HEK293T (cell line): ENCODE data around the gene DNAJC1.

Source experiments
- CTCF ChIA-PET: fragments of 350-600 bp; formaldehyde crosslinking; extraction: SDS; loops from one replicate; lab custom pipeline; 2021; ENCODE audit warnings: antibody characterized with exemption, inconsistent platforms; lab: Yijun Ruan, JAX
- POLR2A ChIA-PET: fragments of 350-600 bp; formaldehyde crosslinking; extraction: SDS; loops from one replicate; lab custom pipeline; 2020; ENCODE audit warnings: antibody characterized with exemption, inconsistent platforms; lab: Yijun Ruan, JAX
- DNase-seq: peaks from one replicate; pipeline ENCODE4 v3.0.0; 2012; ENCODE audit warnings: mixed read lengths; ENCODE audit errors: extremely low spot score
- ARNT ChIP-seq: fragments of 450-650 bp; IDR thresholded peaks from 2 replicates; pipeline ENCODE4 v1.6.1; 2017; ENCODE audit warnings: mild to moderate bottlenecking
- BHLHE40 ChIP-seq: fragments of 450-650 bp; IDR thresholded peaks from 2 replicates; pipeline ENCODE4 v1.6.1; 2016; ENCODE audit warnings: mild to moderate bottlenecking, moderate library complexity, borderline replicate concordance
- CTBP1 ChIP-seq: fragments of 450-650 bp; IDR thresholded peaks from 2 replicates; pipeline ENCODE4 v1.6.1; 2016; ENCODE audit warnings: borderline replicate concordance
- ELF4 ChIP-seq: fragments of 450-650 bp; IDR thresholded peaks from 2 replicates; pipeline ENCODE4 v1.6.1; 2017; ENCODE audit warnings: antibody characterized with exemption
- FOXA1 ChIP-seq: fragments of 450-650 bp; IDR thresholded peaks from 2 replicates; pipeline ENCODE4 v1.6.1; 2016; ENCODE audit warnings: mild to moderate bottlenecking
- FOXK2 ChIP-seq: fragments of 450-650 bp; IDR thresholded peaks from 2 replicates; pipeline ENCODE4 v1.6.1; 2016; ENCODE audit warnings: mild to moderate bottlenecking
- FOXM1 ChIP-seq: fragments of 450-650 bp; IDR thresholded peaks from 2 replicates; pipeline ENCODE4 v1.6.1; 2017; ENCODE audit warnings: mild to moderate bottlenecking, borderline replicate concordance
- HDGF ChIP-seq: fragments of 450-650 bp; IDR thresholded peaks from 2 replicates; pipeline ENCODE4 v1.6.1; 2017; ENCODE audit warnings: antibody characterized with exemption, borderline replicate concordance
- L3MBTL2 ChIP-seq: fragments of 450-650 bp; conservative IDR thresholded peaks from 2 replicates; pipeline ENCODE4 v1.6.1; 2016; ENCODE audit warnings: mild to moderate bottlenecking
- LEF1 ChIP-seq: fragments of 450-650 bp; IDR thresholded peaks from 2 replicates; pipeline ENCODE4 v1.6.1; 2017; ENCODE audit warnings: mild to moderate bottlenecking, borderline replicate concordance
- NFRKB ChIP-seq: fragments of 450-650 bp; IDR thresholded peaks from 2 replicates; pipeline ENCODE4 v1.6.1; 2016; ENCODE audit warnings: mild to moderate bottlenecking, moderate library complexity
- SP1 ChIP-seq: fragments of 450-650 bp; IDR thresholded peaks from 2 replicates; pipeline ENCODE4 v1.6.1; 2017
- SUZ12 ChIP-seq: fragments of 450-650 bp; IDR thresholded peaks from 2 replicates; pipeline ENCODE4 v1.6.1; 2016; ENCODE audit warnings: mild to moderate bottlenecking
- TARDBP ChIP-seq: fragments of 450-650 bp; IDR thresholded peaks from 2 replicates; pipeline ENCODE4 v1.6.1; 2016
- ZNF384 ChIP-seq: fragments of 450-650 bp; IDR thresholded peaks from 2 replicates; pipeline ENCODE4 v1.6.1; 2016
- TF ChIP-seq, protein P1 (sequence below): fragments of 450-650 bp; IDR thresholded peaks from 2 replicates; pipeline ENCODE4 v1.6.1; 2016

Gene DNAJC1

DNA sequence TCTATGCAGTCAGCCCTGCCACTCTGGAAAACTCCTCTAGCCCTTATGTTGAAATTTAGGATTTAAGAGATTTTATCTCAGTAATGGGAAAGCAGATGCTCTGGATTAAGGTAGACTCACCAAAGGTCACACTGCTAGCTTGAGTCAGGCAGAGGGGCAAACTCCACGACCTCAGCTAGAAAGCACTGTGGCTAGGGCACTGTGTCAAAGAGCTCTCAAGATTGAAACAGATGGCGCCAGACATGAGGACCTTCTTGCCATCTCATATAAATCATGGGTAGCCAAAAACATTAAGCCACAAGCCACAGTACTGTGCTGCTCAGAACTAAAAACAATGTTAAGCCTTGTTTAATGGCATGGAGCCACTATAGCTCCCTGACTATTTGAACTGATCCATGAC lies 188.7 kb downstream of the DNAJC1 start:
- POLR2A ChIA-PET: no interaction called here
- DNase-seq: no peak
- no peak for TF ChIP-seq FOXA1
- TF ChIP-seq BHLHE40: no peak
- TF ChIP-seq SP1: no peak
- TF ChIP-seq ELF4: no peak
- no peak for TF ChIP-seq LEF1
- no peak for TF ChIP-seq L3MBTL2
- no peak for TF ChIP-seq TARDBP
- no peak for TF ChIP-seq ARNT
- no peak for TF ChIP-seq HDGF
- TF ChIP-seq, protein P1, sequence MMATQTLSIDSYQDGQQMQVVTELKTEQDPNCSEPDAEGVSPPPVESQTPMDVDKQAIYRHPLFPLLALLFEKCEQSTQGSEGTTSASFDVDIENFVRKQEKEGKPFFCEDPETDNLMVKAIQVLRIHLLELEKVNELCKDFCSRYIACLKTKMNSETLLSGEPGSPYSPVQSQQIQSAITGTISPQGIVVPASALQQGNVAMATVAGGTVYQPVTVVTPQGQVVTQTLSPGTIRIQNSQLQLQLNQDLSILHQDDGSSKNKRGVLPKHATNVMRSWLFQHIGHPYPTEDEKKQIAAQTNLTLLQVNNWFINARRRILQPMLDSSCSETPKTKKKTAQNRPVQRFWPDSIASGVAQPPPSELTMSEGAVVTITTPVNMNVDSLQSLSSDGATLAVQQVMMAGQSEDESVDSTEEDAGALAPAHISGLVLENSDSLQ: no peak
- no peak for TF ChIP-seq FOXK2
- no peak for TF ChIP-seq NFRKB
- no peak for TF ChIP-seq ZNF384
- no peak for TF ChIP-seq CTBP1
- TF ChIP-seq FOXM1: no peak
- CTCF ChIA-PET: no interaction called here

DNA sequence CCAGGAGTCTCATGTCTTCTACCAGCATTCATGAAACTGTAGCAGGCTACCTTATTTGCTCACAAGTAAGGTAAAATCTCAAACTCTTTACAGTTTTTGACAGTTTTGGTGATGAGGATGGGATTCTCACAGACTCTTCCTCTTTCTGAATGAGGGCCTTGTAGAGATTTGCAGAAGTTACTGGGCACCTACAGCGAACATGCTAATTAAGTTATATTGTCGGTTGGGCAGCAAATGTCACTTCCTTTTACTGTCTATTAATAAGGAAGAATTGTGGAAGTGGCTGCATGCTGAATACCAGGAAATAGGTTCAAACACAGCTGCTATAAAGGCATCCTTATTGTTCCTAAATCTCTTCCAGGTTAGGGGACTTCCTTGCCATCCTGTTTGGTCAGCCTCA lies 189.6 kb downstream of the DNAJC1 start:
- TF ChIP-seq ZNF384 (no peak), FOXA1 (no peak), BHLHE40 (no peak)
- TF ChIP-seq, protein P1: no peak
- no peak for DNase-seq
- CTCF ChIA-PET: no interaction called here
- POLR2A ChIA-PET: no interaction called here

DNA sequence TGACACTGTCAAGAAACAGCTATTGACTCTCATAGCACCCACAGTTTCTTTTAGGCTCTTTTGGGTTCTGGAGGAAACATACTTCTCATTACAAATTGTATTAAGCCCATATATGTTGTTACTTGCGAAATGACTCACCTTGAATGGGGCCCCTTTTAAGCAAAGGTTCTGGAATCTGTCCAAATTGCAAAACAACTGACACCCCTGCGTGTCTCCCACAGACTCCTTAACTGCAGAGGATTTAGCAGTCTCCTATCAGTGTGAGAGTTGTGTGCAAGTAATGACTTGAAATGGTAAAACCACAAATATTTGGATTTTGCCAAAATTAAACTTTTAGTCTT lies 192.3 kb downstream of the DNAJC1 start:
- no peak for DNase-seq
- TF ChIP-seq FOXK2: no peak
- no peak for TF ChIP-seq FOXM1
- TF ChIP-seq ZNF384: no peak
- no peak for TF ChIP-seq LEF1
- no peak for TF ChIP-seq FOXA1
- no peak for TF ChIP-seq SP1
- ChIA-PET CTCF (no interaction called here), POLR2A (no interaction called here)

DNA sequence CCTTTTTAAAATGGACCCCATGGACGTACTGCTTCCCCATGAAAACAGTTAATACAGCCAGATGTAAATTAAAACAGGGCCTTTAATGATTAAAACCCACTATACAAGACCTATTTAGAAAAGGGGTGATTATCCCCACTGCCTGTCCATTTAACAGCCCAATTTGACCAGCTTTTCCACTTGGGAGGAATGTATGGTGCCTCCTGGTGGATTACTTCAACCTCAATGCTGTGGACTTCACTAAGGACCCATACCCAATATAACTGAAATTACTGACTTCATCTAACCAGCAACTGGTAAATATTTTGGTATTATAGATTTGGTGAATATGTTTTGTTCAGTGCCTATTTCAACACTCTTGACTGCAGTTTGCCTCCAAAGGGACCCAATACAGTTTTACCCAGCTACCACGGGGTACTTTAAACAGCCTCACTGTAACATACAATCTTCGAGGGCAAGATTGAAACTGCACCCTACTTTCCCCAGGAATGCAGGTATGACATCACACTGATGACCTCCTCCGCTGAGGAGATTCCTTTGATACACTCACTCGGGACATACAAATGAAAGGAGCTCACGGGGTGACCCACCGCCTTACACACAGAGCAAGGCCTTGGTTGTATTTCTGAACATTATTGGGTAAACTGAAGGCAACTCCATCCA lies 192.8 kb downstream of the DNAJC1 start:
- DNase-seq: no peak
- ChIA-PET POLR2A (no interaction called here), CTCF (no interaction called here)
- no peak for TF ChIP-seq HDGF
- TF ChIP-seq, protein P1: no peak

DNA sequence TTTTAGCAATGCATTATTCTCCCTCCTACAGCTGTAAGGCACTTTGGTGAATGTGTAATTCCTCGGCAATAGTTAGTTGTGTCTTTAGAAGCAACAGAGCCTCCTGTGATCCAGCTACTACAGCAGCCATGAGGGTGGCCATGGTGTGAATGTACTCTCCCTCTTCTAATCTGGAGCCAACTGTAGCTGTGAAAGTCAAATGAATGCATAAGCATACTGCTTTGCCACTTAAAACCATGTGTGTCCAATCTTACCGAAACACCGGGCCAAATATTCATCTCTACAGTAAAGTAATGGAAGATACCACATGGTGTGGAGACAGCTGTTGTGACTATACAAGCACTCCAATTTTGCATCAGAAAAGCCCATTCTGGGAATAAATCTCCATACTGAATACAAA lies 195.0 kb downstream of the DNAJC1 start:
- TF ChIP-seq HDGF: no peak
- TF ChIP-seq FOXK2: no peak
- no peak for TF ChIP-seq BHLHE40
- TF ChIP-seq ZNF384: no peak
- no peak for TF ChIP-seq CTBP1
- TF ChIP-seq SUZ12: no peak
- TF ChIP-seq ARNT: no peak
- no peak for TF ChIP-seq SP1
- TF ChIP-seq FOXA1: no peak
- TF ChIP-seq, protein P1: no peak
- no peak for TF ChIP-seq ELF4
- TF ChIP-seq NFRKB: no peak
- ChIA-PET POLR2A (no interaction called here), CTCF (no interaction called here)
- no peak for DNase-seq

DNA sequence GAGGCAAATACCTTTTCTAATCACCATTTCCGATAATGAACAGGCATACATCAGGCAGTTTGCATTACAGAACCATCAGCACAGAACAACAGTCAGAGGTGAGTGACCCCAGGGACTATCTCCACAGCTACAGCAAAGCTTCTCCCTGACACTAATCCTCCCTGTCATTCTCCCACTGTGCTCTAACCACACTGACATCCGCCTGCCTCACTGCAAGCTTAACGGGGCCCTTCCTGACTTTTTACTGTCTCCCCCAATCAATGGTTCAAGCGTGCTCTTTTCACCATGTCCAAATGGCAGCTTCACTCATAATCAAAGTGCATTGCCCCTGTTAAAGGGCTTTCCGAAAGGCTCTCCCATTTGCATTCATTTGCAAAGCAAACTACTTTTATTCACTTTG lies 196.3 kb downstream of the DNAJC1 start:
- peak; percentile 6 for DNase-seq
- CTCF ChIA-PET: no interaction called here

More for the DNA sequence above, 196.3 kb downstream of the DNAJC1 start:
- POLR2A ChIA-PET: no interaction called here
- TF ChIP-seq FOXA1 (no peak), FOXK2 (no peak), NFRKB (no peak), SUZ12 (no peak), FOXM1 (no peak), BHLHE40 (no peak), HDGF (no peak), SP1 (no peak), LEF1 (no peak), TARDBP (no peak), ARNT (no peak)
- TF ChIP-seq, protein P1: no peak
